ENCODE data around the gene WFDC8.

GRCh38 chr20:45502561-45502960, 76.5 kb downstream of the WFDC8 start:
- TF ChIP-seq ZNF175 (tag by site-specific recombination; IDR thresholded peaks at IDR 0.05) (no peak), CTCF (tag by site-specific recombination; IDR thresholded peaks at IDR 0.05) (no peak), ZNF660 (tag by site-specific recombination; IDR thresholded peaks at IDR 0.05) (no peak), KLF17 (tag by site-specific recombination; IDR thresholded peaks at IDR 0.05) (no peak), INSM2 (tag by site-specific recombination; IDR thresholded peaks at IDR 0.05) (no peak), REST (tag by site-specific recombination; IDR thresholded peaks at IDR 0.05) (no peak), PRDM10 (tag by site-specific recombination; IDR thresholded peaks at IDR 0.05) (no peak), ZNF416 (tag by site-specific recombination; IDR thresholded peaks at IDR 0.05) (no peak), ATF2 (tag by site-specific recombination; IDR thresholded peaks at IDR 0.05; ENCODE audit: low read depth) (no peak), HOXD13 (CRISPR knock-in tag; IDR thresholded peaks at IDR 0.05; ENCODE audit: borderline replicate concordance) (no peak), KLF9 (tag by site-specific recombination; IDR thresholded peaks at IDR 0.05; ENCODE audit: low read depth) (no peak), ZNF280D (tag by site-specific recombination; IDR thresholded peaks at IDR 0.05) (no peak)
